GM03348 (cell line): Measurements from ENCODE around the gene P4HA1.

ENCODE experiments used
- DNase-seq: peaks from one replicate; pipeline ENCODE4 v3.0.0; 2012; ENCODE audit warnings: low spot score

The P4HA1 gene

DNA sequence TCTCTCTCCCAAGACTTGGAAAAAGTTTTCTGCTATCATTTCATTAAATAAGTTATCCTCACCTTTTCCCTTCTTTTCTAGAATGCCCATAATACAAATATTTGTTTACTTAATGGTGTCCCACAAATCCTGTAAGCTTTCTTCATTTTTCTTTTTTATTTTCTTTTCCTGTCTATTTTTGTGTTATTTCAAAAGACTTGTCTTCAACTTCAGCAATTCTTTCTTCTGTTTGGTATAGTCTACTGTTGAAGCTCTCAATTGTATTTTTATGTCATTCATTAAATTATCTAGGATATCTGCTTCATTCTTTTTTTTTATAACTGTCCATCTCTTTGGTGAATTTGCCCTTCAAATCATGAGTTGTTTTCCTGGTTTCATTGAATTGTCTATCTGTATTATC is 117.0 kb downstream of the P4HA1 start:
- no peak for DNase-seq

GRCh38 chr10:72976886-72977285 is 119.8 kb downstream of the P4HA1 start:
- no peak for DNase-seq
